ENCODE measurements around the gene SLC5A7. TPM values are rescaled to one million over a fixed set of nuclear protein-coding genes. Genes with fewer than 3 reads are reported as not detected.

SLC5A7 gene
- total and polyA plus RNA-seq, 2 of the 13 experiments (the other 11 are each of a cell fraction or from before 2014, with no cell fraction given): not detected

DNA sequence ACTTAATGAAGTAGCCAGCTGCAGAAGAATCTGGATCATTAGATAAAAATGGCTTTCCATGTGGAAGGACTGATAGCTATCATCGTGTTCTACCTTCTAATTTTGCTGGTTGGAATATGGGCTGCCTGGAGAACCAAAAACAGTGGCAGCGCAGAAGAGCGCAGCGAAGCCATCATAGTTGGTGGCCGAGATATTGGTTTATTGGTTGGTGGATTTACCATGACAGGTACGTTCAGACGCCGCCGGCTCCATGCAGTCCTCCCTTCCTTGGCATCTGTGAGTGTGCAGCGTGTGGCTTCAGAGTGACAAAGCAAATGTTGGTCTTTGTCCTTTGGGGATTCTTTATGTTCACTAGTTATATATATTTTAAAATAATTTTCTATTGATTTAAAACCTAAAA is 1.8 kb downstream of the SLC5A7 start:
- no peaks in the 10 kb centered on the region for H3K9me3 ChIP-seq (ENCODE audit: low read length)
- in situ Hi-C loops (cut with HindIII; ENCODE audit: extremely low pct_ligation_motif_present, low pct_unique_long_range_greater_than_20kb) (no loop called here), intact Hi-C loops (cut with micrococcal nuclease; ENCODE audit: unreplicated experiment) (no loop called here)
- H2AFZ ChIP-seq (ENCODE audit: low read length): no peak overlapping the region
- H3K27me3 ChIP-seq (ENCODE audit: control insufficient read depth in 1 of 2, insufficient read depth in 2 of 2, low read length in 2 of 2): peaks cover 0 to 19% of the 10 kb centered on the region in 2 experiments; a peak in 2 of 5 replicates
- no peaks in the 10 kb centered on the region for H4K20me1 ChIP-seq (ENCODE audit: insufficient read depth, low read length)
- DNase-seq (ENCODE audit: low spot score) (no peak), ATAC-seq (no peak), FAIRE-seq (no peak)
- WGBS (ENCODE audit: low lambda C conversion rate): 60% methylated on average over 10 of the region's 10 CpGs
- H3K4me1 ChIP-seq (ENCODE audit: insufficient read depth, low read length): no peaks in the 10 kb centered on the region
- BruUV-seq (replicated peaks): no TSS peak
- TF ChIP-seq JUN (CRISPR knock-in tag; IDR thresholded peaks at IDR 0.05) (no peak), PITX1 (CRISPR knock-in tag; IDR thresholded peaks at IDR 0.05) (no peak), GABPA (IDR thresholded peaks at IDR 0.05; ENCODE audit: low read depth, low read length) (no peak), GABPA (CRISPR knock-in tag; IDR thresholded peaks at IDR 0.05; ENCODE audit: low read depth) (no peak), ZNF720 (CRISPR knock-in tag; IDR thresholded peaks at IDR 0.05) (no peak), IKZF4 (CRISPR knock-in tag; IDR thresholded peaks at IDR 0.05; ENCODE audit: borderline replicate concordance, low read depth, not compliant biosample characterization) (no peak), AKAP8 (CRISPR knock-in tag; IDR thresholded peaks at IDR 0.05) (no peak), GMEB2 (CRISPR knock-in tag; IDR thresholded peaks at IDR 0.05; ENCODE audit: low read depth) (no peak), ZFP62 (CRISPR knock-in tag; IDR thresholded peaks at IDR 0.05) (no peak), THYN1 (CRISPR knock-in tag; IDR thresholded peaks at IDR 0.05; ENCODE audit: borderline replicate concordance, low read depth) (no peak), GATAD2A (CRISPR knock-in tag; IDR thresholded peaks at IDR 0.05) (no peak), ZNF547 (CRISPR knock-in tag; IDR thresholded peaks at IDR 0.05) (no peak), CHD4 (IDR thresholded peaks at IDR 0.05; ENCODE audit: borderline replicate concordance, low read length) (no peak), ZNF777 (CRISPR knock-in tag; IDR thresholded peaks at IDR 0.05) (no peak)
- TF ChIP-seq, protein P1, sequence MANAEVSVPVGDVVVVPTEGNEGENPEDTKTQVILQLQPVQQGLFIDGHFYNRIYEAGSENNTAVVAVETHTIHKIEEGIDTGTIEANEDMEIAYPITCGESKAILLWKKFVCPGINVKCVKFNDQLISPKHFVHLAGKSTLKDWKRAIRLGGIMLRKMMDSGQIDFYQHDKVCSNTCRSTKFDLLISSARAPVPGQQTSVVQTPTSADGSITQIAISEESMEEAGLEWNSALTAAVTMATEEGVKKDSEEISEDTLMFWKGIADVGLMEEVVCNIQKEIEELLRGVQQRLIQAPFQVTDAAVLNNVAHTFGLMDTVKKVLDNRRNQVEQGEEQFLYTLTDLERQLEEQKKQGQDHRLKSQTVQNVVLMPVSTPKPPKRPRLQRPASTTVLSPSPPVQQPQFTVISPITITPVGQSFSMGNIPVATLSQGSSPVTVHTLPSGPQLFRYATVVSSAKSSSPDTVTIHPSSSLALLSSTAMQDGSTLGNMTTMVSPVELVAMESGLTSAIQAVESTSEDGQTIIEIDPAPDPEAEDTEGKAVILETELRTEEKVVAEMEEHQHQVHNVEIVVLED (CRISPR knock-in tag; IDR thresholded peaks at IDR 0.05; ENCODE audit: borderline replicate concordance): no peak
- TF ChIP-seq, protein P2, sequence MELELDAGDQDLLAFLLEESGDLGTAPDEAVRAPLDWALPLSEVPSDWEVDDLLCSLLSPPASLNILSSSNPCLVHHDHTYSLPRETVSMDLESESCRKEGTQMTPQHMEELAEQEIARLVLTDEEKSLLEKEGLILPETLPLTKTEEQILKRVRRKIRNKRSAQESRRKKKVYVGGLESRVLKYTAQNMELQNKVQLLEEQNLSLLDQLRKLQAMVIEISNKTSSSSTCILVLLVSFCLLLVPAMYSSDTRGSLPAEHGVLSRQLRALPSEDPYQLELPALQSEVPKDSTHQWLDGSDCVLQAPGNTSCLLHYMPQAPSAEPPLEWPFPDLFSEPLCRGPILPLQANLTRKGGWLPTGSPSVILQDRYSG (CRISPR knock-in tag; IDR thresholded peaks at IDR 0.05): no peak
- no peaks in the 10 kb centered on the region for H3K79me2 ChIP-seq (ENCODE audit: insufficient read depth, low read length)
- no peaks in the 10 kb centered on the region for H3K36me3 ChIP-seq (replicated peaks in 1 of 2; ENCODE audit: control insufficient read depth in 1 of 2, insufficient read depth in 2 of 2, low read length in 2 of 2)
- ChIA-PET CTCF (ENCODE audit: low intra/inter-chr PET ratio, low total read pairs) (no interaction called here), POLR2A (no interaction called here)
- no peak overlapping the region for H3K9ac ChIP-seq (ENCODE audit: insufficient read depth, low read depth, low read length)
- H3K4me2 ChIP-seq (ENCODE audit: low read depth, low read length): no peak overlapping the region
- H3K27ac ChIP-seq (ENCODE audit: extremely low read length, insufficient read depth, low read length): no peak overlapping the region
- H3K4me3 ChIP-seq (replicated peaks in 1 of 3; ENCODE audit: insufficient read depth in 1 of 3, low read depth in 2 of 3, low read length in 3 of 3): no peak overlapping the region
